Left lung (tissue), 10 donors: ENCODE measurements around the gene TMEM108. TPM values are rescaled to one million over a fixed set of nuclear protein-coding genes. Genes with fewer than 3 reads are reported as not detected.

Experiments
- ATAC-seq: fragments of 200-7000 bp; cut with Tn5 transposase; one replicate; pipeline ENCODE4 v1.9.1; 2020; ENCODE audit warnings: moderate library complexity
- DNase-seq, 4 donors: peaks; one replicate each; pipeline ENCODE4 v3.0.0-alpha.2; 2013 to 2020
- H3K27ac ChIP-seq, 2 donors: fragments of 200-600 bp; sonication (generic) in 1 of 2; one replicate each; pipeline versions ENCODE4 v1.5.0 to v1.8.0; 2020 to 2021
- H3K27me3 ChIP-seq, 2 donors: fragments of 200-600 bp; sonication (generic) in 1 of 2; one replicate each; pipeline versions ENCODE4 v1.5.0 to v1.8.0; 2020 to 2021
- H3K36me3 ChIP-seq, 2 donors: fragments of 200-600 bp; sonication (generic) in 1 of 2; one replicate each; pipeline versions ENCODE4 v1.5.0 to v1.8.0; 2020 to 2021
- H3K4me1 ChIP-seq, 2 donors: fragments of 200-600 bp; one replicate each; pipeline ENCODE4 v1.8.0; 2021
- H3K4me3 ChIP-seq, 2 donors: fragments of 200-600 bp; sonication (generic) in 1 of 2; one replicate each; pipeline versions ENCODE4 v1.5.0 to v1.8.0; 2020 to 2021; ENCODE audit warnings: mild to moderate bottlenecking in 1 of 2
- H3K9me3 ChIP-seq, 2 donors: fragments of 200-600 bp; sonication (generic) in 1 of 2; one replicate each; pipeline versions ENCODE4 v1.5.0 to v1.8.0; 2020 to 2021
- CTCF ChIP-seq, 2 donors: fragments of 200-600 bp; sonication (generic) in 1 of 2; IDR thresholded peaks; one replicate each; pipeline versions ENCODE4 v1.5.0 to v1.8.0; 2021; ENCODE audit warnings: antibody characterized with exemption in 2 of 2
- intact Hi-C, 2 donors: fragments of 100-400 bp; cut with DNase I; formaldehyde crosslinking; loops; one replicate each; pipeline versions ENCODE4 v1.11.2 to v1.14.2; 2022
- polyA plus RNA-seq, 6 donors: library from polyadenylated mRNA; unstranded; fragments of 120-200 nt; gene quantifications; one replicate each; pipeline ENCODE4 v1.2.1, GENCODE V29; 2013; ENCODE audit not compliant: insufficient read length in 6 of 6
- total RNA-seq, 2 donors: library from RNA; stranded (reverse); fragmentation: NEBNext Ultra II Directional; extraction: Animal tissue kit (Norgen Biotek cat#: 25700); gene quantifications; one replicate each; pipeline ENCODE4 v1.2.1, GENCODE V29; 2021
- donor health status: DM: no; HTN: yes; CAD: no.
- donor health status: DM: no; HTN: no; CAD: no.

Gene TMEM108
- total and polyA plus RNA-seq, 8 donors: 18.5 to 58.8 (median 43.7) TPM

- H3K27me3 ChIP-seq: no peaks in the 10 kb centered on the region
- no peaks in the 10 kb centered on the region for H3K4me1 ChIP-seq
- no peak overlapping the region for H3K27ac ChIP-seq
- ATAC-seq (no peak), DNase-seq (no peak)
- no peak overlapping the region for H3K4me3 ChIP-seq
- no peaks in the 10 kb centered on the region for H3K9me3 ChIP-seq
- intact Hi-C loops: no loop called here
- no peaks in the 10 kb centered on the region for H3K36me3 ChIP-seq
- TF ChIP-seq CTCF (IDR thresholded peaks at IDR 0.05): no peak
Observed at GRCh38 chr3:133050891-133051290, 12.7 kb downstream of the TMEM108 start.

GRCh38 chr3:133053532-133053931 lies 15.3 kb downstream of the TMEM108 start:
- TF ChIP-seq CTCF (IDR thresholded peaks at IDR 0.05): no peak
- ATAC-seq (no peak), DNase-seq (no peak)
- H3K9me3 ChIP-seq: no peaks in the 10 kb centered on the region
- no peak overlapping the region for H3K4me3 ChIP-seq
- H3K27me3 ChIP-seq: no peaks in the 10 kb centered on the region
- H3K36me3 ChIP-seq: no peaks in the 10 kb centered on the region
- no peaks in the 10 kb centered on the region for H3K4me1 ChIP-seq
- no peak overlapping the region for H3K27ac ChIP-seq
- intact Hi-C loops: no loop called here

- ATAC-seq: no peak
- no peak overlapping the region for H3K27ac ChIP-seq
- no peaks in the 10 kb centered on the region for H3K36me3 ChIP-seq
- H3K27me3 ChIP-seq: no peaks in the 10 kb centered on the region
- H3K4me1 ChIP-seq: no peaks in the 10 kb centered on the region
- intact Hi-C loops: no loop called here
- no peak for TF ChIP-seq CTCF (IDR thresholded peaks at IDR 0.05)
- peak in 1 of 4 donors; percentile 18 for DNase-seq
- H3K4me3 ChIP-seq: no peak overlapping the region
- H3K9me3 ChIP-seq: no peaks in the 10 kb centered on the region
Observed at GRCh38 chr3:133054586-133054985, 16.4 kb downstream of the TMEM108 start.

GRCh38 chr3:133055339-133055738 lies 17.1 kb downstream of the TMEM108 start:
- DNase-seq: no peak
- no peak for TF ChIP-seq CTCF (IDR thresholded peaks at IDR 0.05)

GRCh38 chr3:133058243-133058642 lies 20.1 kb downstream of the TMEM108 start:
- ATAC-seq (no peak), DNase-seq (no peak)
- intact Hi-C loops: no loop called here
- no peak for TF ChIP-seq CTCF (IDR thresholded peaks at IDR 0.05)
- H3K36me3 ChIP-seq: no peaks in the 10 kb centered on the region
- H3K27ac ChIP-seq: no peak overlapping the region
- no peaks in the 10 kb centered on the region for H3K4me1 ChIP-seq
- no peaks in the 10 kb centered on the region for H3K27me3 ChIP-seq
- no peaks in the 10 kb centered on the region for H3K9me3 ChIP-seq
- no peak overlapping the region for H3K4me3 ChIP-seq

More at GRCh38 chr3:133055339-133055738, 17.1 kb downstream of the TMEM108 start:
- H3K4me3 ChIP-seq: no peak overlapping the region
- no peak for ATAC-seq
- no peak overlapping the region for H3K27ac ChIP-seq
- no peaks in the 10 kb centered on the region for H3K36me3 ChIP-seq
- H3K9me3 ChIP-seq: no peaks in the 10 kb centered on the region
- H3K27me3 ChIP-seq: no peaks in the 10 kb centered on the region
- intact Hi-C loops: no loop called here
- H3K4me1 ChIP-seq: no peaks in the 10 kb centered on the region
